OCI-LY3 (cell line): ENCODE measurements around the gene DAPP1.

ENCODE experiments used
- H2AFZ ChIP-seq: fragments of 200-600, 300-600 bp; shearing (Covaris generic); 2 replicates; pipeline ENCODE4 v1.6.0; 2014; ENCODE audit warnings: antibody characterized with exemption, low read depth, low read length
- H3K27ac ChIP-seq: fragments of 200-600, 300-600 bp; sonication (generic); 2 replicates; pipeline ENCODE4 v1.5.1; 2014; ENCODE audit warnings: mild to moderate bottlenecking, low read length, moderate library complexity, mixed read lengths
- H3K27me3 ChIP-seq: fragments of 200-600, 300-600 bp; sonication (generic); 2 replicates; pipeline ENCODE4 v1.6.1; 2014; ENCODE audit warnings: low read depth, low read length, mixed read lengths
- H3K36me3 ChIP-seq: fragments of 200-600, 300-600 bp; sonication (generic); replicated peaks from 2 replicates; pipeline ENCODE3; 2014; ENCODE audit warnings: low read depth, low read length, mixed read lengths
- H3K4me1 ChIP-seq: fragments of 300-600, 200-600 bp; sonication (generic); 2 replicates; pipeline ENCODE4 v1.6.1; 2014; ENCODE audit warnings: low read length, mixed read lengths
- H3K4me2 ChIP-seq: fragments of 200-600, 300-600 bp; sonication (generic); 2 replicates; pipeline ENCODE4 v1.6.1; 2014; ENCODE audit warnings: low read length, mixed read lengths
- H3K4me3 ChIP-seq: fragments of 300-600, 200-600 bp; sonication (generic); 2 replicates; pipeline ENCODE4 v1.5.1; 2014; ENCODE audit warnings: antibody characterized with exemption, mild to moderate bottlenecking, low read length, moderate library complexity
- H3K79me2 ChIP-seq: fragments of 300-600, 200-600 bp; shearing (Covaris generic); 2 replicates; pipeline ENCODE4 v1.6.1; 2014; ENCODE audit warnings: mild to moderate bottlenecking, low read length, mixed read lengths
- H3K9ac ChIP-seq: fragments of 300-600, 200-600 bp; shearing (Covaris generic); 2 replicates; pipeline ENCODE4 v1.6.0; 2014; ENCODE audit warnings: mild to moderate bottlenecking, low read length, moderate library complexity
- H3K9me3 ChIP-seq: fragments of 200-600, 300-600 bp; shearing (Covaris generic); 2 replicates; pipeline ENCODE4 v1.6.1; 2014; ENCODE audit warnings: low read length, mixed read lengths; ENCODE audit not compliant: insufficient read depth
- H4K20me1 ChIP-seq: fragments of 200-600, 300-600 bp; sonication (generic); 2 replicates; pipeline ENCODE4 v1.6.1; 2016; ENCODE audit warnings: low read length, mixed read lengths; ENCODE audit not compliant: insufficient read depth
- CTCF ChIP-seq: fragments of 200-600, 300-600 bp; sonication (generic); IDR thresholded peaks from 2 replicates; pipeline ENCODE4 v1.5.1; 2014; ENCODE audit warnings: antibody characterized with exemption, low read length, low read depth
- EZH2phosphoT487 ChIP-seq: fragments of 200-600 bp; shearing (Covaris generic); IDR thresholded peaks from 2 replicates; pipeline ENCODE4 v1.6.1; 2018; ENCODE audit warnings: antibody characterized with exemption, mixed run types, low read depth

Gene DAPP1

GRCh38 chr4:99846891-99847290, 30.3 kb downstream of the DAPP1 start:
- no peak for TF ChIP-seq EZH2phosphoT487
- Histone ChIP-seq H3K4me2 (peak overlapping the region; percentile 70), H3K4me1 (peaks cover 64% of the 10 kb centered on the region), H4K20me1 (peaks cover 36% of the 10 kb centered on the region), H2AFZ (no peak overlapping the region), H3K36me3 (peaks cover 47% of the 10 kb centered on the region), H3K4me3 (peak overlapping the region; percentile 23), H3K9me3 (no peaks in the 10 kb centered on the region), H3K27me3 (no peaks in the 10 kb centered on the region), H3K79me2 (no peaks in the 10 kb centered on the region), H3K9ac (no peak overlapping the region), H3K27ac (peak overlapping the region; percentile 43)

- Histone ChIP-seq H3K4me3 (peak overlapping the region; percentile 23), H3K4me2 (peak overlapping the region; percentile 70), H3K27me3 (no peaks in the 10 kb centered on the region), H3K9ac (no peak overlapping the region), H3K4me1 (peaks cover 70% of the 10 kb centered on the region), H3K27ac (peak overlapping the region; percentile 43), H3K9me3 (no peaks in the 10 kb centered on the region), H4K20me1 (peaks cover 31% of the 10 kb centered on the region), H2AFZ (no peak overlapping the region), H3K36me3 (peaks cover 42% of the 10 kb centered on the region), H3K79me2 (peaks cover 2% of the 10 kb centered on the region; the same call in 1 of the 2 replicates)
- no peak for TF ChIP-seq EZH2phosphoT487
- TF ChIP-seq CTCF, result no peak
These were observed 30.8 kb downstream of the DAPP1 start for GRCh38 chr4:99847362-99847976.

- no peaks in the 10 kb centered on the region for H3K9me3 ChIP-seq
- H3K4me1 ChIP-seq, result peaks cover 77% of the 10 kb centered on the region
- peak overlapping the region; percentile 13; the same call in 1 of the 2 replicates for H3K27ac ChIP-seq
- no peak overlapping the region for H3K9ac ChIP-seq
- peaks cover 45% of the 10 kb centered on the region for H3K36me3 ChIP-seq
- H3K79me2 ChIP-seq, result peaks cover 8% of the 10 kb centered on the region; the same call in 1 of the 2 replicates
- TF ChIP-seq CTCF (no peak), EZH2phosphoT487 (no peak)
- no peak overlapping the region for H2AFZ ChIP-seq
- H3K4me2 ChIP-seq, result peak overlapping the region; percentile 70
- no peaks in the 10 kb centered on the region for H3K27me3 ChIP-seq
- H3K4me3 ChIP-seq, result no peak overlapping the region
- peaks cover 31% of the 10 kb centered on the region for H4K20me1 ChIP-seq
These were observed 32.0 kb downstream of the DAPP1 start for GRCh38 chr4:99848591-99849001.

- peak overlapping the region; percentile 80 for H3K27ac ChIP-seq
- peak overlapping the region; percentile 66 for H3K4me2 ChIP-seq
- no peaks in the 10 kb centered on the region for H3K27me3 ChIP-seq
- H2AFZ ChIP-seq, result no peak overlapping the region
- TF ChIP-seq EZH2phosphoT487 (no peak), CTCF (no peak)
- peaks cover 16% of the 10 kb centered on the region; the same call in 1 of the 2 replicates for H3K79me2 ChIP-seq
- H3K4me3 ChIP-seq, result peak overlapping the region; percentile 25
- H3K9ac ChIP-seq, result 0 out of 2 replicates have a peak overlapping the region, but pooled peaks have one; percentile 3
- peaks cover 50% of the 10 kb centered on the region for H3K36me3 ChIP-seq
- H4K20me1 ChIP-seq, result peaks cover 12% of the 10 kb centered on the region
- peaks cover 80% of the 10 kb centered on the region for H3K4me1 ChIP-seq
- H3K9me3 ChIP-seq, result no peaks in the 10 kb centered on the region
These were observed 35.6 kb downstream of the DAPP1 start for GRCh38 chr4:99852199-99852749.
